Subcutaneous adipose tissue (tissue), 4 donors: Measurements from ENCODE around the gene PPM1L. TPM values are rescaled to one million over a fixed set of nuclear protein-coding genes. Genes with fewer than 3 reads are reported as not detected.

Source experiments
- total RNA-seq, 4 donors: library from RNA; depleted of rRNA; stranded (reverse); fragments of >200 nt; gene quantifications; one replicate each; pipeline ENCODE4 v1.1.0, GENCODE V29; 2016
- TF ChIP-seq, protein P1 (sequence below): fragments of 450-650 bp; IDR thresholded peaks from one replicate; pipeline ENCODE4 v1.5.1; 2016; ENCODE audit warnings: low read depth, mild to moderate bottlenecking, control low read depth, antibody characterized with exemption, moderate library complexity

PPM1L gene
- total RNA-seq, 4 donors from 2014 or later: 41.1 to 101 (median 52.8) TPM

DNA sequence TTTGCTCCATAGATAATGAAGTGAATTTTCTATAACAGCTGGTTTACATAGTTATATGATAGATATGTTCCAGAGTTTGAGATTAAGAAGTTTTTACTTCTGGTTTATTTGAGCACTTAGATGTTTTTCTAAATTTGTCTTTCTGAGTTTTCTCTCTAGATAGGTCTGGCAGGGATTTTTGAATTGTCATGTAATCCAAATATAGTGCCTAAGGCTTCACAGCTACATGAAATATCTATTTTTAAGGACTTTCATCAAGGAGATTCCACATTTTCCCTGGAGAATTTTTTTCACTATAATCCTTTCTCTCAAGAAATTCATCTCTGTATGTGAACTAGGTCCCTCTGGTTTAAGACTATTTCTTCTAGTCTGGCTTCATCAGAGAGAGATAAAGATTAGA lies 12.0 kb downstream of the PPM1L start:
- TF ChIP-seq, protein P1, sequence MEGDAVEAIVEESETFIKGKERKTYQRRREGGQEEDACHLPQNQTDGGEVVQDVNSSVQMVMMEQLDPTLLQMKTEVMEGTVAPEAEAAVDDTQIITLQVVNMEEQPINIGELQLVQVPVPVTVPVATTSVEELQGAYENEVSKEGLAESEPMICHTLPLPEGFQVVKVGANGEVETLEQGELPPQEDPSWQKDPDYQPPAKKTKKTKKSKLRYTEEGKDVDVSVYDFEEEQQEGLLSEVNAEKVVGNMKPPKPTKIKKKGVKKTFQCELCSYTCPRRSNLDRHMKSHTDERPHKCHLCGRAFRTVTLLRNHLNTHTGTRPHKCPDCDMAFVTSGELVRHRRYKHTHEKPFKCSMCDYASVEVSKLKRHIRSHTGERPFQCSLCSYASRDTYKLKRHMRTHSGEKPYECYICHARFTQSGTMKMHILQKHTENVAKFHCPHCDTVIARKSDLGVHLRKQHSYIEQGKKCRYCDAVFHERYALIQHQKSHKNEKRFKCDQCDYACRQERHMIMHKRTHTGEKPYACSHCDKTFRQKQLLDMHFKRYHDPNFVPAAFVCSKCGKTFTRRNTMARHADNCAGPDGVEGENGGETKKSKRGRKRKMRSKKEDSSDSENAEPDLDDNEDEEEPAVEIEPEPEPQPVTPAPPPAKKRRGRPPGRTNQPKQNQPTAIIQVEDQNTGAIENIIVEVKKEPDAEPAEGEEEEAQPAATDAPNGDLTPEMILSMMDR: no peak

GRCh38 chr3:160768918-160769317 lies 12.9 kb downstream of the PPM1L start:
- TF ChIP-seq, protein P1: no peak

DNA sequence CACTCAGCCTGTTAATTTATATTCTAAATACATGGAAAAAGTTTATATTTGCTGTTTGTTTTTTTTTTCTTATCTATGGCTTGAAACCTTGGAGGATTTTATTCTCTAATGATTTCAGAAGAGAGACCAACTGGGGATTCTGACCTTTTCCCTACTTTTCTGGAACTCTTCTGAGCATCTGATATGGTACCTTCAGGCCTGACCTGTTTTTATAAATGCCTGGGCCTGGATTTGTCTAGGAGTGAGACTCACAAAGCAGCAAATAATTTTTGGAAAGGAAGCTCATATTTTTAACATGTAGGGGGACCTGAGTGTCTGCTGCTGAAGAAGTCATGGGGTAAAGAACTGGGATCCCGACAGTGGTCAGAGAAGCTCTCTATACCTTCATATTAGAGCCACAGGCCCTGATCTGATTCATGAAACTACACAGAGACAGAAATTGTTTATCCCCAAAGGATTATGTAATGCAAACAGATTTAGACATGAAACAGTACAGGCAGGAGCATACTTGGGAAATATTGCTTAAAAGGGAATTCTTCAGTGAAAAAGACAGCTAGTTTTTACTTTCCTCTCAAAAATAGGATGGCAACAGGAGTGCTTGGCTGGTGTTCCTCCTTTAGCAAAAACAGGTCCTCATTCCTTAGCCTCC lies 15.9 kb downstream of the PPM1L start:
- TF ChIP-seq, protein P1: no peak

GRCh38 chr3:160773722-160774121 lies 17.7 kb downstream of the PPM1L start:
- TF ChIP-seq, protein P1: no peak

GRCh38 chr3:160774172-160774571 lies 18.1 kb downstream of the PPM1L start:
- TF ChIP-seq, protein P1: no peak

- TF ChIP-seq, protein P1: no peak
Measured at GRCh38 chr3:160778480-160778879, 22.4 kb downstream of the PPM1L start.

DNA sequence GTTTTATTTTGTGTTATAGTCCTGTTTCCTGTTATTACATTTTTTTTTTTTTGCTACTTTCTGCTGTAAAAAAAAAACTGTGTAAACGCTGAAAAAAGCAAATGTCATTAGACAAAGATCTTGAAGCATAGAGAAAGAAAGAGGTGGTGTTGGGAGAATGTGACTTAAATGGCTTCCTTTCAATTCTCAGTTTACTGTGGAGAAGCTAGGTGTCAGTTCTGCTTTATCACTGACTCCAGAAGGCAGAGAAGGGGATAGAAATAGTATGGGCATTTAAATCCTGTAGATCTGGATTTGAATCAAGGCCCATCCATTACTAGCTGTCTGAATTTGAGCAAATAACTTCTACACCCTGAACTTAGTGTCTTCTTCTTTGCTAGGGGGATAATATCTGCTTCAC lies 23.0 kb downstream of the PPM1L start:
- TF ChIP-seq, protein P1: no peak
